ENCODE measurements around the gene SEC11C. TPM values are rescaled to one million over a fixed set of nuclear protein-coding genes. Genes with fewer than 3 reads are reported as not detected.

Gene SEC11C
- total and polyA plus RNA-seq, 2 of the 13 experiments (the other 11 are each of a cell fraction or from before 2014, with no cell fraction given): 71.9 to 297 TPM

DNA sequence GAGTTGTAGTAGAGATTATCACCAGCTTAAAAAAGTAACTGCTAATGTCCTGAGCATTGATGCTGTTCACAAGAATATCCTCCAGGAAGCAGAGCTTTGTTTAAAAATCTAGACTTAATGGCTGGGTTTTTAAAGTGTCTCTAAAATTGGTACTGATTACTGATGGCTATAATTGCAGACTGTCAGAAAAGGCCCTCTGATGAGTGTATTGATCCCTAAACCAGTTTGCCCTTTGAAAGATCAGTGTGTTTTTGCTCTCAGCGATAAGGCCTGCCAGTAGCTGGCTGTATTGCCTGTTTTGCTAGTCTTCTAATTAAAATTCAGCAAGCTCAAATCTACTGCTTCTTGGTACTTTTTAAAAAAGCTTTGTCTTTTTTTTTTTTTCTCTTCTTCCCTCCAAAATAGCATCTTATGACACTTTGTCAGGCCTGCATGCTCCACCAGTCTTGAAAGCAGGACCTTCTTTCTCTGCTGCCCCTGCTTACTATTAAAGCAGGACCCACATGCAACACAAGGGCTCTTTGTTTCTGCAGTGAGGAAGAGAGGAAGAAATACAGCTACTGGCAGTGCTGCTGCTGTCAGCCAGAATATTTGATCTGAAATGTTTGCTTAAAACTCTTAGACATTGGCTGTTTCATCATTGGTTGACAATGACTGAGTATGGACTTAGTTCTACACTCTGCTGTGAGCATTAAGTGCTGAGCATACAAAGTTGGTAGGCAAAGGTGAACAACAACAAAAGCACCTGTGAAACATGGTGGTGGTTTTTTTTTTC, 1.8 kb downstream of the SEC11C start (continued):
- TF ChIP-seq, protein P1, sequence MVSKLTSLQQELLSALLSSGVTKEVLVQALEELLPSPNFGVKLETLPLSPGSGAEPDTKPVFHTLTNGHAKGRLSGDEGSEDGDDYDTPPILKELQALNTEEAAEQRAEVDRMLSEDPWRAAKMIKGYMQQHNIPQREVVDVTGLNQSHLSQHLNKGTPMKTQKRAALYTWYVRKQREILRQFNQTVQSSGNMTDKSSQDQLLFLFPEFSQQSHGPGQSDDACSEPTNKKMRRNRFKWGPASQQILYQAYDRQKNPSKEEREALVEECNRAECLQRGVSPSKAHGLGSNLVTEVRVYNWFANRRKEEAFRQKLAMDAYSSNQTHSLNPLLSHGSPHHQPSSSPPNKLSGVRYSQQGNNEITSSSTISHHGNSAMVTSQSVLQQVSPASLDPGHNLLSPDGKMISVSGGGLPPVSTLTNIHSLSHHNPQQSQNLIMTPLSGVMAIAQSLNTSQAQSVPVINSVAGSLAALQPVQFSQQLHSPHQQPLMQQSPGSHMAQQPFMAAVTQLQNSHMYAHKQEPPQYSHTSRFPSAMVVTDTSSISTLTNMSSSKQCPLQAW (CRISPR knock-in tag; IDR thresholded peaks at IDR 0.05): peak; percentile 68
- TF ChIP-seq TCF7 (IDR thresholded peaks at IDR 0.05; ENCODE audit: low read depth) (peak; percentile 73), CTCF (CRISPR knock-in tag; IDR thresholded peaks at IDR 0.05) (0 out of 2 replicates have a peak, but pooled peaks have one; percentile 8), KMT2B (CRISPR knock-in tag; IDR thresholded peaks at IDR 0.05) (peak; percentile 25), CCDC6 (CRISPR knock-in tag; IDR thresholded peaks at IDR 0.05) (no peak), GABPA (IDR thresholded peaks at IDR 0.05; ENCODE audit: low read depth, low read length) (no peak), GABPA (CRISPR knock-in tag; IDR thresholded peaks at IDR 0.05; ENCODE audit: low read depth) (no peak), ZNF331 (CRISPR knock-in tag; IDR thresholded peaks at IDR 0.05) (peak; percentile 79), ZNF343 (CRISPR knock-in tag; IDR thresholded peaks at IDR 0.05) (no peak), POLR2A (IDR thresholded peaks at IDR 0.05; ENCODE audit: insufficient read depth in 1 of 2, low read depth in 2 of 2, low read length in 2 of 2) (peak; percentile 40 to 82; a peak in 3 of 4 replicates), HNRNPK (IDR thresholded peaks at IDR 0.05; ENCODE audit: low read depth, low read length, poor library complexity, severe bottlenecking) (no peak), GLI4 (CRISPR knock-in tag; IDR thresholded peaks at IDR 0.05; ENCODE audit: borderline replicate concordance) (no peak), ZBED4 (CRISPR knock-in tag; IDR thresholded peaks at IDR 0.05; ENCODE audit: borderline replicate concordance) (no peak), ZNF234 (CRISPR knock-in tag; conservative IDR thresholded peaks at IDR 0.05) (no peak), SIN3A (IDR thresholded peaks at IDR 0.05; ENCODE audit: borderline replicate concordance, low read depth, low read length) (0 out of 2 replicates have a peak, but pooled peaks have one; percentile 66)
- TF ChIP-seq, protein P2, sequence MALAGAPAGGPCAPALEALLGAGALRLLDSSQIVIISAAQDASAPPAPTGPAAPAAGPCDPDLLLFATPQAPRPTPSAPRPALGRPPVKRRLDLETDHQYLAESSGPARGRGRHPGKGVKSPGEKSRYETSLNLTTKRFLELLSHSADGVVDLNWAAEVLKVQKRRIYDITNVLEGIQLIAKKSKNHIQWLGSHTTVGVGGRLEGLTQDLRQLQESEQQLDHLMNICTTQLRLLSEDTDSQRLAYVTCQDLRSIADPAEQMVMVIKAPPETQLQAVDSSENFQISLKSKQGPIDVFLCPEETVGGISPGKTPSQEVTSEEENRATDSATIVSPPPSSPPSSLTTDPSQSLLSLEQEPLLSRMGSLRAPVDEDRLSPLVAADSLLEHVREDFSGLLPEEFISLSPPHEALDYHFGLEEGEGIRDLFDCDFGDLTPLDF (CRISPR knock-in tag; IDR thresholded peaks at IDR 0.05): no peak
- TF ChIP-seq, protein P3, sequence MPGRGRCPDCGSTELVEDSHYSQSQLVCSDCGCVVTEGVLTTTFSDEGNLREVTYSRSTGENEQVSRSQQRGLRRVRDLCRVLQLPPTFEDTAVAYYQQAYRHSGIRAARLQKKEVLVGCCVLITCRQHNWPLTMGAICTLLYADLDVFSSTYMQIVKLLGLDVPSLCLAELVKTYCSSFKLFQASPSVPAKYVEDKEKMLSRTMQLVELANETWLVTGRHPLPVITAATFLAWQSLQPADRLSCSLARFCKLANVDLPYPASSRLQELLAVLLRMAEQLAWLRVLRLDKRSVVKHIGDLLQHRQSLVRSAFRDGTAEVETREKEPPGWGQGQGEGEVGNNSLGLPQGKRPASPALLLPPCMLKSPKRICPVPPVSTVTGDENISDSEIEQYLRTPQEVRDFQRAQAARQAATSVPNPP (CRISPR knock-in tag; IDR thresholded peaks at IDR 0.05): peak; percentile 85; the same call in 1 of the 2 replicates
- TF ChIP-seq, protein P4, sequence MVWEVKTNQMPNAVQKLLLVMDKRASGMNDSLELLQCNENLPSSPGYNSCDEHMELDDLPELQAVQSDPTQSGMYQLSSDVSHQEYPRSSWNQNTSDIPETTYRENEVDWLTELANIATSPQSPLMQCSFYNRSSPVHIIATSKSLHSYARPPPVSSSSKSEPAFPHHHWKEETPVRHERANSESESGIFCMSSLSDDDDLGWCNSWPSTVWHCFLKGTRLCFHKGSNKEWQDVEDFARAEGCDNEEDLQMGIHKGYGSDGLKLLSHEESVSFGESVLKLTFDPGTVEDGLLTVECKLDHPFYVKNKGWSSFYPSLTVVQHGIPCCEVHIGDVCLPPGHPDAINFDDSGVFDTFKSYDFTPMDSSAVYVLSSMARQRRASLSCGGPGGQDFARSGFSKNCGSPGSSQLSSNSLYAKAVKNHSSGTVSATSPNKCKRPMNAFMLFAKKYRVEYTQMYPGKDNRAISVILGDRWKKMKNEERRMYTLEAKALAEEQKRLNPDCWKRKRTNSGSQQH (CRISPR knock-in tag; IDR thresholded peaks at IDR 0.05; ENCODE audit: low read depth): no peak
